HEK293T (cell line): ENCODE results near the gene MINDY4.

ENCODE experiments used
- HDGF ChIP-seq: fragments of 450-650 bp; IDR thresholded peaks from 2 replicates; pipeline ENCODE4 v1.6.1; 2017; ENCODE audit warnings: antibody characterized with exemption, borderline replicate concordance
- SUZ12 ChIP-seq: fragments of 450-650 bp; IDR thresholded peaks from 2 replicates; pipeline ENCODE4 v1.6.1; 2016; ENCODE audit warnings: mild to moderate bottlenecking

GRCh38 chr7:30890226-30890625, 119.0 kb downstream of the MINDY4 start:
- TF ChIP-seq SUZ12 = no peak
- TF ChIP-seq HDGF = no peak
